Suppressor macrophage treated with lipopolysaccharide for 1 hour (primary cell): ENCODE data around the gene ZNF775.

Experiments
- DNase-seq, 3 donors: peaks; one replicate each; pipeline ENCODE4 v3.0.0-alpha.2; 2020 to 2022

The ZNF775 gene

GRCh38 chr7:150415161-150416153, 36.3 kb downstream of the ZNF775 start:
- no peak for DNase-seq

GRCh38 chr7:150417239-150417638, 38.1 kb downstream of the ZNF775 start:
- DNase-seq: no peak

- DNase-seq: no peak
Observed at GRCh38 chr7:150417863-150418262, 38.7 kb downstream of the ZNF775 start.

- no peak for DNase-seq
Observed at GRCh38 chr7:150420242-150420641, 41.1 kb downstream of the ZNF775 start.

GRCh38 chr7:150420987-150421674, 42.0 kb downstream of the ZNF775 start:
- DNase-seq: peak; percentile 82 to 90 (median 90)

GRCh38 chr7:150421831-150422230, 42.7 kb downstream of the ZNF775 start:
- no peak for DNase-seq

GRCh38 chr7:150425670-150426069, 46.5 kb downstream of the ZNF775 start:
- DNase-seq: no peak

- DNase-seq: peak; percentile 91 to 93 (median 92)
Observed at GRCh38 chr7:150428671-150429451, 49.7 kb downstream of the ZNF775 start.

- no peak for DNase-seq
Observed at GRCh38 chr7:150429699-150430098, 50.6 kb downstream of the ZNF775 start.

- DNase-seq: no peak
Observed at GRCh38 chr7:150430465-150431085, 51.4 kb downstream of the ZNF775 start.

GRCh38 chr7:150431839-150432658, 52.9 kb downstream of the ZNF775 start:
- DNase-seq: no peak

GRCh38 chr7:150432915-150433892, 54.1 kb downstream of the ZNF775 start:
- peak; percentile 82 to 89 (median 83) for DNase-seq

- DNase-seq: peak in 2 of 3 donors; percentile 29 to 39
Observed at GRCh38 chr7:150434240-150434639, 55.1 kb downstream of the ZNF775 start.

GRCh38 chr7:150435047-150435389, 55.9 kb downstream of the ZNF775 start:
- peak in 1 of 3 donors; percentile 27 for DNase-seq

- peak; percentile 85 to 89 (median 88) for DNase-seq
Observed at GRCh38 chr7:150435390-150436073, 56.4 kb downstream of the ZNF775 start.

GRCh38 chr7:150439967-150440366, 60.8 kb downstream of the ZNF775 start:
- DNase-seq: peak; percentile 69 to 94 (median 93)

- DNase-seq: no peak
Observed at GRCh38 chr7:150441524-150441923, 62.4 kb downstream of the ZNF775 start.

GRCh38 chr7:150442811-150443210, 63.7 kb downstream of the ZNF775 start:
- no peak for DNase-seq

- no peak for DNase-seq
Observed at GRCh38 chr7:150443793-150444540, 64.8 kb downstream of the ZNF775 start.
